ENCODE results near the gene PPP2R5C. TPM values are rescaled to one million over a fixed set of nuclear protein-coding genes. Genes with fewer than 3 reads are reported as not detected.
A peak's percentile ranks its signal among the peaks of the same experiment; 100 is the strongest.

Gene PPP2R5C
- total and polyA plus RNA-seq, 9 of the 15 experiments (the other 6 are each of a cell fraction or from before 2014, with no cell fraction given) = 284 to 617 (median 395) TPM

DNA sequence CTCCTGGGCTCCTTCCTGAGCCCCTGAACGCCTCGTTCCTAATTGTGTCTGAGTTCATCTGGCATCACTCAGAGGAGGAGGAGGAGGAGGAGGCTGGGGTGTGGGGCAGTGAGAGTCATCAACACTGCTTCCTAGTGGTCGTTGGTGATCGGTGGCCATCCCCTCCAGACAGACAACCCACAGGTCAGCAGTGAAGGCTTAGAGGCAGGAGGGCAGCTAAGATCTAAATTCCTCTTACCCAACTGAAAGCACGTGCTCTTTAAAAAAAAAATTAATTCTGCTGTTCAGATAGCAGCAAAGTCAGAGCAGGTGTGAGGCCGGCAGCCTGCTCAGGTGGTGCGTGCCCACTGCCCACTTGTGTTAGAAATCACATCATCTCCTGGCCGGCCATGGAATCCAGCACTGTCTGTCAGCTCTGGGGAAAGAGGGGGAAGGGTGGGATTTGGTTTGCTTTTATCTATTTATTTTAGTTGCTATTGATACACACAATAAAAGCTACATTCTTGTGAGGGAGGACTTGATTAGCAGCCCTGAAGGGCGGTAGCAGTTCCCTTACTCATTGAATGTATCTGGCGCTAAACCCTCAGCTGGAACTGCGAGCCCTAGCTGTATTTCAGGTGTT is 46.6 kb downstream of the PPP2R5C start (continued):
- TF ChIP-seq, protein P1, sequence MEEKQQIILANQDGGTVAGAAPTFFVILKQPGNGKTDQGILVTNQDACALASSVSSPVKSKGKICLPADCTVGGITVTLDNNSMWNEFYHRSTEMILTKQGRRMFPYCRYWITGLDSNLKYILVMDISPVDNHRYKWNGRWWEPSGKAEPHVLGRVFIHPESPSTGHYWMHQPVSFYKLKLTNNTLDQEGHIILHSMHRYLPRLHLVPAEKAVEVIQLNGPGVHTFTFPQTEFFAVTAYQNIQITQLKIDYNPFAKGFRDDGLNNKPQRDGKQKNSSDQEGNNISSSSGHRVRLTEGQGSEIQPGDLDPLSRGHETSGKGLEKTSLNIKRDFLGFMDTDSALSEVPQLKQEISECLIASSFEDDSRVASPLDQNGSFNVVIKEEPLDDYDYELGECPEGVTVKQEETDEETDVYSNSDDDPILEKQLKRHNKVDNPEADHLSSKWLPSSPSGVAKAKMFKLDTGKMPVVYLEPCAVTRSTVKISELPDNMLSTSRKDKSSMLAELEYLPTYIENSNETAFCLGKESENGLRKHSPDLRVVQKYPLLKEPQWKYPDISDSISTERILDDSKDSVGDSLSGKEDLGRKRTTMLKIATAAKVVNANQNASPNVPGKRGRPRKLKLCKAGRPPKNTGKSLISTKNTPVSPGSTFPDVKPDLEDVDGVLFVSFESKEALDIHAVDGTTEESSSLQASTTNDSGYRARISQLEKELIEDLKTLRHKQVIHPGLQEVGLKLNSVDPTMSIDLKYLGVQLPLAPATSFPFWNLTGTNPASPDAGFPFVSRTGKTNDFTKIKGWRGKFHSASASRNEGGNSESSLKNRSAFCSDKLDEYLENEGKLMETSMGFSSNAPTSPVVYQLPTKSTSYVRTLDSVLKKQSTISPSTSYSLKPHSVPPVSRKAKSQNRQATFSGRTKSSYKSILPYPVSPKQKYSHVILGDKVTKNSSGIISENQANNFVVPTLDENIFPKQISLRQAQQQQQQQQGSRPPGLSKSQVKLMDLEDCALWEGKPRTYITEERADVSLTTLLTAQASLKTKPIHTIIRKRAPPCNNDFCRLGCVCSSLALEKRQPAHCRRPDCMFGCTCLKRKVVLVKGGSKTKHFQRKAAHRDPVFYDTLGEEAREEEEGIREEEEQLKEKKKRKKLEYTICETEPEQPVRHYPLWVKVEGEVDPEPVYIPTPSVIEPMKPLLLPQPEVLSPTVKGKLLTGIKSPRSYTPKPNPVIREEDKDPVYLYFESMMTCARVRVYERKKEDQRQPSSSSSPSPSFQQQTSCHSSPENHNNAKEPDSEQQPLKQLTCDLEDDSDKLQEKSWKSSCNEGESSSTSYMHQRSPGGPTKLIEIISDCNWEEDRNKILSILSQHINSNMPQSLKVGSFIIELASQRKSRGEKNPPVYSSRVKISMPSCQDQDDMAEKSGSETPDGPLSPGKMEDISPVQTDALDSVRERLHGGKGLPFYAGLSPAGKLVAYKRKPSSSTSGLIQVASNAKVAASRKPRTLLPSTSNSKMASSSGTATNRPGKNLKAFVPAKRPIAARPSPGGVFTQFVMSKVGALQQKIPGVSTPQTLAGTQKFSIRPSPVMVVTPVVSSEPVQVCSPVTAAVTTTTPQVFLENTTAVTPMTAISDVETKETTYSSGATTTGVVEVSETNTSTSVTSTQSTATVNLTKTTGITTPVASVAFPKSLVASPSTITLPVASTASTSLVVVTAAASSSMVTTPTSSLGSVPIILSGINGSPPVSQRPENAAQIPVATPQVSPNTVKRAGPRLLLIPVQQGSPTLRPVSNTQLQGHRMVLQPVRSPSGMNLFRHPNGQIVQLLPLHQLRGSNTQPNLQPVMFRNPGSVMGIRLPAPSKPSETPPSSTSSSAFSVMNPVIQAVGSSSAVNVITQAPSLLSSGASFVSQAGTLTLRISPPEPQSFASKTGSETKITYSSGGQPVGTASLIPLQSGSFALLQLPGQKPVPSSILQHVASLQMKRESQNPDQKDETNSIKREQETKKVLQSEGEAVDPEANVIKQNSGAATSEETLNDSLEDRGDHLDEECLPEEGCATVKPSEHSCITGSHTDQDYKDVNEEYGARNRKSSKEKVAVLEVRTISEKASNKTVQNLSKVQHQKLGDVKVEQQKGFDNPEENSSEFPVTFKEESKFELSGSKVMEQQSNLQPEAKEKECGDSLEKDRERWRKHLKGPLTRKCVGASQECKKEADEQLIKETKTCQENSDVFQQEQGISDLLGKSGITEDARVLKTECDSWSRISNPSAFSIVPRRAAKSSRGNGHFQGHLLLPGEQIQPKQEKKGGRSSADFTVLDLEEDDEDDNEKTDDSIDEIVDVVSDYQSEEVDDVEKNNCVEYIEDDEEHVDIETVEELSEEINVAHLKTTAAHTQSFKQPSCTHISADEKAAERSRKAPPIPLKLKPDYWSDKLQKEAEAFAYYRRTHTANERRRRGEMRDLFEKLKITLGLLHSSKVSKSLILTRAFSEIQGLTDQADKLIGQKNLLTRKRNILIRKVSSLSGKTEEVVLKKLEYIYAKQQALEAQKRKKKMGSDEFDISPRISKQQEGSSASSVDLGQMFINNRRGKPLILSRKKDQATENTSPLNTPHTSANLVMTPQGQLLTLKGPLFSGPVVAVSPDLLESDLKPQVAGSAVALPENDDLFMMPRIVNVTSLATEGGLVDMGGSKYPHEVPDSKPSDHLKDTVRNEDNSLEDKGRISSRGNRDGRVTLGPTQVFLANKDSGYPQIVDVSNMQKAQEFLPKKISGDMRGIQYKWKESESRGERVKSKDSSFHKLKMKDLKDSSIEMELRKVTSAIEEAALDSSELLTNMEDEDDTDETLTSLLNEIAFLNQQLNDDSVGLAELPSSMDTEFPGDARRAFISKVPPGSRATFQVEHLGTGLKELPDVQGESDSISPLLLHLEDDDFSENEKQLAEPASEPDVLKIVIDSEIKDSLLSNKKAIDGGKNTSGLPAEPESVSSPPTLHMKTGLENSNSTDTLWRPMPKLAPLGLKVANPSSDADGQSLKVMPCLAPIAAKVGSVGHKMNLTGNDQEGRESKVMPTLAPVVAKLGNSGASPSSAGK (IDR thresholded peaks at IDR 0.05) = peak; percentile 43; the same call in 1 of the 2 replicates
- TF ChIP-seq L3MBTL2 (IDR thresholded peaks at IDR 0.05) (peak; percentile 82), ZKSCAN3 (CRISPR knock-in tag; IDR thresholded peaks at IDR 0.05) (no peak), ZNF12 (CRISPR knock-in tag; IDR thresholded peaks at IDR 0.05) (no peak), EGR1 (conservative IDR thresholded peaks at IDR 0.05) (peak; percentile 52), RCOR1 (IDR thresholded peaks at IDR 0.05; ENCODE audit: borderline replicate concordance in 1 of 2, low read depth in 2 of 2, low read length in 2 of 2) (peak in 1 of 2 experiments; percentile 22; a peak in 1 of 4 replicates), JUND (IDR thresholded peaks at IDR 0.05; ENCODE audit: borderline replicate concordance, low read depth, low read length) (0 out of 2 replicates have a peak, but pooled peaks have one; percentile 20), JUND (tag; IDR thresholded peaks at IDR 0.05; ENCODE audit: borderline replicate concordance, low read depth, low read length) (no peak), KDM1A (IDR thresholded peaks at IDR 0.05) (peak in 1 of 2 experiments; percentile 20; a peak in 1 of 4 replicates)
- TF ChIP-seq, protein P2, sequence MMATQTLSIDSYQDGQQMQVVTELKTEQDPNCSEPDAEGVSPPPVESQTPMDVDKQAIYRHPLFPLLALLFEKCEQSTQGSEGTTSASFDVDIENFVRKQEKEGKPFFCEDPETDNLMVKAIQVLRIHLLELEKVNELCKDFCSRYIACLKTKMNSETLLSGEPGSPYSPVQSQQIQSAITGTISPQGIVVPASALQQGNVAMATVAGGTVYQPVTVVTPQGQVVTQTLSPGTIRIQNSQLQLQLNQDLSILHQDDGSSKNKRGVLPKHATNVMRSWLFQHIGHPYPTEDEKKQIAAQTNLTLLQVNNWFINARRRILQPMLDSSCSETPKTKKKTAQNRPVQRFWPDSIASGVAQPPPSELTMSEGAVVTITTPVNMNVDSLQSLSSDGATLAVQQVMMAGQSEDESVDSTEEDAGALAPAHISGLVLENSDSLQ (IDR thresholded peaks at IDR 0.05) = no peak
- TF ChIP-seq, protein P3, sequence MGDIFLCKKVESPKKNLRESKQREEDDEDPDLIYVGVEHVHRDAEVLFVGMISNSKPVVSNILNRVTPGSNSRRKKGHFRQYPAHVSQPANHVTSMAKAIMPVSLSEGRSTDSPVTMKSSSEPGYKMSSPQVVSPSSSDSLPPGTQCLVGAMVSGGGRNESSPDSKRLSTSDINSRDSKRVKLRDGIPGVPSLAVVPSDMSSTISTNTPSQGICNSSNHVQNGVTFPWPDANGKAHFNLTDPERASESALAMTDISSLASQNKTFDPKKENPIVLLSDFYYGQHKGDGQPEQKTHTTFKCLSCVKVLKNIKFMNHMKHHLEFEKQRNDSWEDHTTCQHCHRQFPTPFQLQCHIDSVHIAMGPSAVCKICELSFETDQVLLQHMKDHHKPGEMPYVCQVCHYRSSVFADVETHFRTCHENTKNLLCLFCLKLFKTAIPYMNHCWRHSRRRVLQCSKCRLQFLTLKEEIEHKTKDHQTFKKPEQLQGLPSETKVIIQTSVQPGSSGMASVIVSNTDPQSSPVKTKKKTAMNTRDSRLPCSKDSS (IDR thresholded peaks at IDR 0.05; ENCODE audit: low read depth, partially characterized antibody) = no peak
- TF ChIP-seq, protein P4, sequence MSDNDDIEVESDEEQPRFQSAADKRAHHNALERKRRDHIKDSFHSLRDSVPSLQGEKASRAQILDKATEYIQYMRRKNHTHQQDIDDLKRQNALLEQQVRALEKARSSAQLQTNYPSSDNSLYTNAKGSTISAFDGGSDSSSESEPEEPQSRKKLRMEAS (CRISPR knock-in tag; IDR thresholded peaks at IDR 0.05) = peak; percentile 57
